T-helper 1 cell treated with Interleukin-12 subunit alpha and Interleukin-12 subunit beta and Interleukin-4 antibody, amounts not matched to agents 30 ng/mL and 1 ng/mL, for 36 hours (primary cell): ENCODE data around the gene TUBB4B. TPM values are rescaled to one million over a fixed set of nuclear protein-coding genes. Genes with fewer than 3 reads are reported as not detected.

ENCODE experiments used
- intact Hi-C: fragments of 100-400 bp; cut with micrococcal nuclease; formaldehyde crosslinking; loops from one replicate; pipeline ENCODE4 v1.15.1; 2024
- total RNA-seq: library from RNA; stranded (reverse); gene quantifications from 2 replicates; pipeline ENCODE4 v1.2.3, GENCODE V29; 2022

Gene TUBB4B
- total RNA-seq, result 275 and 280 TPM in 2 replicates

GRCh38 chr9:137240841-137241489 lies at the start of gene TUBB4B:
TSS of gene TUBB4B (plus strand) at chr9:137241287. CDS start at chr9:137241361, 74 bp downstream.
- intact Hi-C loops, result loop anchor here (1.0 to 5.0 kb wide), 12 partner anchors 14 to 759 kb away; partner anchors contain the start of genes MAN1B1, NELFB, PAXX and PHPT1

- intact Hi-C loops, result no loop called here
Observed at GRCh38 chr9:137191691-137192447, 49.2 kb upstream of the TUBB4B start.

- intact Hi-C loops, result no loop called here
Observed at GRCh38 chr9:137192448-137192780, 48.7 kb upstream of the TUBB4B start.

GRCh38 chr9:137192859-137193258 lies 48.2 kb upstream of the TUBB4B start:
- intact Hi-C loops, result no loop called here

GRCh38 chr9:137193771-137194170 lies 47.3 kb upstream of the TUBB4B start:
- intact Hi-C loops, result no loop called here

- intact Hi-C loops, result no loop called here
Observed at GRCh38 chr9:137194388-137194787, 46.7 kb upstream of the TUBB4B start.

GRCh38 chr9:137194909-137195308 lies 46.2 kb upstream of the TUBB4B start:
- intact Hi-C loops, result no loop called here

- intact Hi-C loops, result no loop called here
Observed at GRCh38 chr9:137195525-137196220, 45.4 kb upstream of the TUBB4B start.

GRCh38 chr9:137198051-137198901 lies 42.8 kb upstream of the TUBB4B start:
- intact Hi-C loops, result no loop called here

- intact Hi-C loops, result no loop called here
Observed at GRCh38 chr9:137198902-137199283, 42.2 kb upstream of the TUBB4B start.

- intact Hi-C loops, result loop anchor here (1.0 to 2.0 kb wide), 7 partner anchors 10 to 351 kb away; partner anchors contain the start of genes MRPL41, NELFB, PNPLA7 and TUBB4B
Observed at GRCh38 chr9:137199411-137200121, 41.5 kb upstream of the TUBB4B start.

- intact Hi-C loops, result loop anchor here (1.0 to 2.0 kb wide), 7 partner anchors 11 to 350 kb away; partner anchors contain the start of genes MRPL41, NELFB, PNPLA7 and TUBB4B
Observed at GRCh38 chr9:137200311-137201204, 40.5 kb upstream of the TUBB4B start, which contains the start of gene TPRN. TSS of gene TPRN (minus strand) at chr9:137200741. CDS start at chr9:137200711, 30 bp downstream.

- intact Hi-C loops, result loop anchor here (2.0 kb wide), 2 partner anchors 45 to 349 kb away; partner anchors contain the start of genes MRPL41 and PNPLA7
Observed at GRCh38 chr9:137201205-137201868, 39.8 kb upstream of the TUBB4B start.

- intact Hi-C loops, result no loop called here
Observed at GRCh38 chr9:137202966-137203365, 38.1 kb upstream of the TUBB4B start.

- intact Hi-C loops, result loop anchor here (1.0 kb wide), 4 partner anchors 16 to 117 kb away; partner anchors contain the start of genes ANAPC2, NELFB and SSNA1
Observed at GRCh38 chr9:137204731-137205125, 36.4 kb upstream of the TUBB4B start.

GRCh38 chr9:137205126-137206069 lies 35.7 kb upstream of the TUBB4B start, which contains the start of the genes NDOR1 and TMEM203:
TSS of gene NDOR1 (plus strand) at chr9:137205700. CDS start at chr9:137205778, 78 bp downstream.
TSS of gene TMEM203 (minus strand) at chr9:137205648. CDS start at chr9:137205414, 234 bp downstream.
- intact Hi-C loops, result loop anchor here (1.0 kb wide), 5 partner anchors 17 to 118 kb away; partner anchors contain the start of genes ANAPC2, NELFB, SSNA1 and TUBB4B

GRCh38 chr9:137206602-137207001 lies 34.5 kb upstream of the TUBB4B start:
- intact Hi-C loops, result loop anchor here (1.0 kb wide), 1 partner anchor 35 kb away; the partner anchor contains the start of gene TUBB4B
